Muscle layer of duodenum (tissue), 2 donors: ENCODE data around the gene HGFAC.

Experiments used
- H3K27ac ChIP-seq: one replicate; pipeline ENCODE4 v1.7.0; 2013; ENCODE audit warnings: mild to moderate bottlenecking, low read length
- H3K27me3 ChIP-seq: one replicate; pipeline ENCODE4 v1.7.0; 2013; ENCODE audit warnings: low read depth, mild to moderate bottlenecking, control low read depth, low read length
- H3K36me3 ChIP-seq, 2 donors: one replicate each; pipeline ENCODE4 v1.7.0; 2013; ENCODE audit warnings: low read length in 2 of 2, control low read depth in 1 of 2, mild to moderate bottlenecking in 1 of 2; ENCODE audit not compliant: insufficient read depth in 2 of 2, control insufficient read depth in 1 of 2
- H3K4me1 ChIP-seq, 2 donors: one replicate each; pipeline ENCODE4 v1.7.0; 2013; ENCODE audit warnings: low read length in 2 of 2, mild to moderate bottlenecking in 2 of 2, control low read depth in 1 of 2, moderate library complexity in 1 of 2; ENCODE audit not compliant: insufficient read depth in 2 of 2, control insufficient read depth in 1 of 2
- H3K4me3 ChIP-seq, 2 donors: one replicate each; pipeline ENCODE4 v1.7.0; 2013; ENCODE audit warnings: low read length in 2 of 2, low read depth in 1 of 2, mild to moderate bottlenecking in 1 of 2
- H3K9me3 ChIP-seq, 2 donors: one replicate each; pipeline ENCODE4 v1.7.0; 2013; ENCODE audit warnings: low read length in 2 of 2, control low read depth in 1 of 2, mild to moderate bottlenecking in 1 of 2; ENCODE audit not compliant: control insufficient read depth in 1 of 2
- donor health status: healthy.

HGFAC gene

GRCh38 chr4:3466691-3467600, 25.2 kb downstream of the HGFAC start:
- no peaks in the 10 kb centered on the region for H3K9me3 ChIP-seq
- no peaks in the 10 kb centered on the region for H3K27me3 ChIP-seq
- no peak overlapping the region for H3K4me3 ChIP-seq
- peaks cover 0 to under 1% of the 10 kb centered on the region in 2 donors for H3K4me1 ChIP-seq
- no peaks in the 10 kb centered on the region for H3K36me3 ChIP-seq
- no peak overlapping the region for H3K27ac ChIP-seq

GRCh38 chr4:3467601-3468031, 25.8 kb downstream of the HGFAC start:
- Histone ChIP-seq H3K9me3 (no peaks in the 10 kb centered on the region), H3K27ac (no peak overlapping the region), H3K4me1 (no peaks in the 10 kb centered on the region), H3K36me3 (no peaks in the 10 kb centered on the region), H3K27me3 (no peaks in the 10 kb centered on the region), H3K4me3 (no peak overlapping the region)

- Histone ChIP-seq H3K36me3 (no peaks in the 10 kb centered on the region), H3K27me3 (no peaks in the 10 kb centered on the region), H3K27ac (no peak overlapping the region), H3K4me3 (no peak overlapping the region), H3K4me1 (no peaks in the 10 kb centered on the region), H3K9me3 (no peaks in the 10 kb centered on the region)
These were observed 26.4 kb downstream of the HGFAC start for GRCh38 chr4:3468154-3468553.

- Histone ChIP-seq H3K36me3 (no peaks in the 10 kb centered on the region), H3K4me1 (no peaks in the 10 kb centered on the region), H3K9me3 (no peaks in the 10 kb centered on the region), H3K4me3 (no peak overlapping the region), H3K27me3 (no peaks in the 10 kb centered on the region), H3K27ac (no peak overlapping the region)
These were observed 27.0 kb downstream of the HGFAC start for GRCh38 chr4:3468804-3469203.

- Histone ChIP-seq H3K4me3 (no peak overlapping the region), H3K27me3 (no peaks in the 10 kb centered on the region)
These were observed 27.8 kb downstream of the HGFAC start for GRCh38 chr4:3469386-3470243.

GRCh38 chr4:3470244-3471097, 28.7 kb downstream of the HGFAC start:
- Histone ChIP-seq H3K27me3 (no peaks in the 10 kb centered on the region), H3K4me3 (no peak overlapping the region), H3K4me1 (no peaks in the 10 kb centered on the region), H3K9me3 (no peaks in the 10 kb centered on the region), H3K36me3 (no peaks in the 10 kb centered on the region), H3K27ac (no peak overlapping the region)

More at GRCh38 chr4:3469386-3470243, 27.8 kb downstream of the HGFAC start:
- H3K27ac ChIP-seq = no peak overlapping the region
- H3K9me3 ChIP-seq = no peaks in the 10 kb centered on the region
- H3K36me3 ChIP-seq = no peaks in the 10 kb centered on the region
- H3K4me1 ChIP-seq = no peaks in the 10 kb centered on the region

GRCh38 chr4:3471098-3471760, 29.5 kb downstream of the HGFAC start:
- no peaks in the 10 kb centered on the region for H3K4me1 ChIP-seq
- no peaks in the 10 kb centered on the region for H3K36me3 ChIP-seq
- no peak overlapping the region for H3K27ac ChIP-seq
- no peaks in the 10 kb centered on the region for H3K9me3 ChIP-seq
- H3K4me3 ChIP-seq = no peak overlapping the region
- no peaks in the 10 kb centered on the region for H3K27me3 ChIP-seq

GRCh38 chr4:3471886-3472285, 30.1 kb downstream of the HGFAC start:
- no peaks in the 10 kb centered on the region for H3K27me3 ChIP-seq

GRCh38 chr4:3472411-3473141, 30.8 kb downstream of the HGFAC start:
- H3K9me3 ChIP-seq = no peaks in the 10 kb centered on the region
- H3K27me3 ChIP-seq = no peaks in the 10 kb centered on the region
- H3K4me1 ChIP-seq = no peaks in the 10 kb centered on the region
- no peaks in the 10 kb centered on the region for H3K36me3 ChIP-seq
- no peak overlapping the region for H3K4me3 ChIP-seq
- H3K27ac ChIP-seq = no peak overlapping the region

More at GRCh38 chr4:3471886-3472285, 30.1 kb downstream of the HGFAC start:
- Histone ChIP-seq H3K4me1 (no peaks in the 10 kb centered on the region), H3K9me3 (no peaks in the 10 kb centered on the region), H3K36me3 (no peaks in the 10 kb centered on the region), H3K27ac (no peak overlapping the region), H3K4me3 (no peak overlapping the region)
